HepG2 (cell line): ENCODE results near the gene SQSTM1. TPM values are rescaled to one million over a fixed set of nuclear protein-coding genes. Genes with fewer than 3 reads are reported as not detected.

Experiments
- ARID2 ChIP-seq: sonication (generic); formaldehyde crosslinking; IDR thresholded peaks from 2 replicates; pipeline ENCODE4 v1.8.1; 2022; ENCODE audit warnings: mild to moderate bottlenecking, missing genetic modification reagents, borderline replicate concordance
- CSRNP1 ChIP-seq: sonication (generic); formaldehyde crosslinking; IDR thresholded peaks from 2 replicates; pipeline ENCODE4 v1.8.1; 2023; ENCODE audit warnings: mild to moderate bottlenecking, missing genetic modification reagents
- GZF1 ChIP-seq: sonication (generic); formaldehyde crosslinking; IDR thresholded peaks from 2 replicates; pipeline ENCODE4 v1.5.1; 2020; ENCODE audit warnings: mild to moderate bottlenecking, missing genetic modification reagents
- MYC ChIP-seq: sonication (generic); formaldehyde crosslinking; IDR thresholded peaks from 2 replicates; pipeline ENCODE4 v1.9.0; 2021; ENCODE audit warnings: missing genetic modification reagents, borderline replicate concordance
- ZNF318 ChIP-seq: sonication (generic); formaldehyde crosslinking; IDR thresholded peaks from 2 replicates; pipeline ENCODE4 v1.4.0; 2020; ENCODE audit warnings: mild to moderate bottlenecking, missing genetic modification reagents
- ZNF33B ChIP-seq: sonication (generic); formaldehyde crosslinking; IDR thresholded peaks from 2 replicates; pipeline ENCODE4 v1.5.1; 2020; ENCODE audit warnings: mild to moderate bottlenecking, missing genetic modification reagents
- ZNF619 ChIP-seq: sonication (generic); formaldehyde crosslinking; IDR thresholded peaks from 2 replicates; pipeline ENCODE4 v1.4.0; 2020; ENCODE audit warnings: mild to moderate bottlenecking, missing genetic modification reagents
- polyA plus RNA-seq, 8 experiments: library from polyadenylated mRNA; depleted of rRNA in 3 of 8; stranded (reverse) in 7 of 8; unstranded in 1 of 8; fragments of >200 nt; fragmentation: Illumina TruSeq in 4 of 8; extraction: Trizol in 4 of 8; gene quantifications; 2 replicates each; pipeline versions ENCODE4 v1.2.1 to v1.2.3, GENCODE V29; 2011 to 2016; ENCODE audit warnings: low read depth in 4 of 8, missing spikeins in 1 of 8, mixed read lengths in 1 of 8; ENCODE audit not compliant: insufficient read depth in 1 of 8
- total RNA-seq, 5 experiments: library from RNA; depleted of rRNA; stranded (reverse); fragments of >200 nt; fragmentation: Illumina TruSeq; extraction: Trizol; gene quantifications; 2 replicates each; pipeline ENCODE4 v1.2.3, GENCODE V29; 2016; ENCODE audit warnings: low read depth in 1 of 5

Gene SQSTM1
- total and polyA plus RNA-seq, 2 of the 13 experiments (the other 11 are each of a cell fraction or from before 2014, with no cell fraction given): 90.9 to 160 TPM

- TF ChIP-seq ZNF318 (CRISPR knock-in tag) (no peak), GZF1 (CRISPR knock-in tag) (no peak), ZNF619 (CRISPR knock-in tag) (0 out of 2 replicates have a peak, but pooled peaks have one; percentile 12), CSRNP1 (CRISPR knock-in tag) (0 out of 2 replicates have a peak, but pooled peaks have one; percentile 11), ARID2 (CRISPR knock-in tag) (no peak), ZNF33B (0 out of 2 replicates have a peak, but pooled peaks have one; percentile 28), MYC (0 out of 2 replicates have a peak, but pooled peaks have one; percentile 3)
- TF ChIP-seq, all 625 proteins: peak for 8
Measured at GRCh38 chr5:179794575-179794974, 26.1 kb upstream of the SQSTM1 start (continued).
